Ascending aorta (tissue), 2 donors: ENCODE measurements around the gene EIF1AX. TPM values are rescaled to one million over a fixed set of nuclear protein-coding genes. Genes with fewer than 3 reads are reported as not detected.

Source experiments
- DNase-seq, 2 donors: peaks; one replicate each; pipeline ENCODE4 v3.0.0-alpha.2; 2019; ENCODE audit warnings: low spot score in 2 of 2
- H3K27ac ChIP-seq, 2 donors: fragments of 200-600 bp; sonication (generic); one replicate each; pipeline ENCODE4 v1.5.1; 2016 to 2017; ENCODE audit warnings: mild to moderate bottlenecking in 1 of 2
- H3K27me3 ChIP-seq: fragments of 200-600 bp; sonication (generic); one replicate; pipeline ENCODE4 v1.5.1; 2017
- H3K36me3 ChIP-seq, 2 donors: fragments of 200-600 bp; sonication (generic); one replicate each; pipeline ENCODE4 v1.5.1; 2016
- H3K4me1 ChIP-seq, 2 donors: fragments of 200-600 bp; sonication (generic); one replicate each; pipeline ENCODE4 v1.5.1; 2016 to 2017; ENCODE audit warnings: mild to moderate bottlenecking in 1 of 2
- H3K4me3 ChIP-seq, 2 donors: fragments of 200-600 bp; sonication (generic); one replicate each; pipeline ENCODE4 v1.5.1; 2016 to 2017; ENCODE audit warnings: mild to moderate bottlenecking in 1 of 2
- H3K9me3 ChIP-seq, 2 donors: fragments of 200-600 bp; sonication (generic); one replicate each; pipeline ENCODE4 v1.5.1; 2016
- CTCF ChIP-seq, 3 experiments: fragments of 200-600 bp in 2 of 3; fragments of 450-650 bp in 1 of 3; sonication (generic) in 2 of 3; IDR thresholded peaks; one replicate each; pipeline ENCODE4 v1.5.1; 2016 to 2019; ENCODE audit warnings: antibody characterized with exemption in 3 of 3, mild to moderate bottlenecking in 1 of 3, moderate library complexity in 1 of 3
- intact Hi-C: fragments of 100-400 bp; cut with DNase I; formaldehyde crosslinking; loops from one replicate; pipeline ENCODE4 v1.15.1; 2023
- total RNA-seq: library from RNA; depleted of rRNA; stranded (reverse); fragments of >200 nt; gene quantifications from one replicate; pipeline ENCODE4 v1.1.0, GENCODE V29; 2016

The EIF1AX gene
- total RNA-seq = 29.3 TPM

DNA sequence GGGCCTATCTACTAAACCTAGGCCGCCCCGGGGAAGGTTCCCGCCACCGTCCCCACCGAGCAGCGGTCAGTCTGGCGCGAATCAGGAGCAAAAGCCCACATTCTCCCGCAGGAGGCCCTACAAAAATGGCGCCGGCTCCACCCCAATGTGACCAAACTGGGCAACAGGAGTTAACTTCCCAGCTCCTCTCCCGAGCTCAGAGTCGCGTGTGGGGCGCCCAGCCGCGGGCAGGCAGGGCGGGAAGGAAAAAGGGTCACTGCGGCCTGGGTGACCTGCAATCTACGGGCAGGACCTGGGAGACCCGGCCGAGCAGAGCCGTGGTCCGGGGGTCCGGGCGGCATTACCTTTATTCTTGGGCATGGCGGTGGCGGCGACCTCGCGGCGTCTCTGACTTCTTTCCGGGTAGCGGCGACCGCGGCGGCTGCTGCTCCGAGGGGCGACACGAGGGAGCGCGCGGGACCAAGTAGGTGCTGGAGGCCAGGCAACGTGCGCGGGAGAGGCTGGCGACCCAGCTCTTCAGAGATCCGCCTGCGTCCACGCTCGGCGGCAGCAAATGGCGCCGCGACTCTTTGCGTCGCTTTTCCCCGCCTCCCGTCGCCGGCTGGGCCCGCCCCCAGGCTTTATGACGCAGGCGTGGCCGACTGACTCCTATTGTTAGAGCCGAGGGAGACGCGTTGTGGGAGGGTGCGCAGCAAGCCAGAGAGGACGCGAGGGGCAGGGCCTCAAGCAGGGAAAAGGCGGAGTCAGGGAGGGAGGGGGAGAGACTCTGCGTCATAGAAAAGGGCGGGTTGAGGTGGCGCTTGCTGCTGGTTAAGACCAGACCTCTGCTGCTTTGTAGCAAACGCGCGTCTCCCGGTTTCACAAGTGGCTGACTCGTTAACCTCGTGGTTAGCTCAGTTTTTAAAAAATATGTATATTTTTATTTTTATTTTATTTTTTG lies at the start of gene EIF1AX:
TSS of gene EIF1AX (minus strand) at position 558 of the 940 bp plus-strand sequence. CDS start at position 360, 198 bp downstream.
- H3K27me3 ChIP-seq = no peaks in the 10 kb centered on the region
- peak in 1 of 3 experiments; percentile 9 for TF ChIP-seq CTCF (IDR thresholded peaks at IDR 0.05)
- H3K27ac ChIP-seq = peak within 1 kb of the TSS; percentile 92 to 95
- no peaks in the 10 kb centered on the region for H3K9me3 ChIP-seq
- H3K4me1 ChIP-seq = peaks cover 0 to 11% of the 10 kb centered on the region in 2 donors
- DNase-seq = peak; percentile 99 to 100
- intact Hi-C loops = loop anchor here (10.0 kb wide), 1 partner anchor 147 kb away; the partner anchor contains the start of gene BCLAF3
- H3K4me3 ChIP-seq = peak within 1 kb of the TSS; percentile 92 to 98
- peaks cover 15% of the 10 kb centered on the region in 2 donors for H3K36me3 ChIP-seq

DNA sequence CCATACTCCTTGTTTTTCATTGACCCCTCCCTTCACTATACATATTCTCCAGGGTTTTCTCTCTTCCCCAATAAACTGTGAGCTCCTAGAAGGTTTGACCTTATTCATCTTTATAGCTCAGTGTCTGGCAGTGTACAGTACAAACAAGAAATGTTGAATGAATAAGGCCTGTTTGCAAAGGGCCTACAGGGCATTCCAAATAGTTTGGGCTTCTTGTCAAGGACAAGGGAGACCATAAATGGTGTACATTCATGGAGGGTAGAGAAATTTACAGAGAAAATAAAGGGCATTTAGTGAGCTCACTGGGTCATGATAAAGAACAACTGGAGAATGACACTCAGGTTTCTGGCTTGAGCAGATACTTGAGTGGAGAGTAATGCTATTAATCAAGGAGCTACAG lies 47.5 kb upstream of the EIF1AX start:
- DNase-seq = no peak
- intact Hi-C loops = no loop called here
- no peaks in the 10 kb centered on the region for H3K9me3 ChIP-seq
- no peak overlapping the region for H3K4me3 ChIP-seq
- TF ChIP-seq CTCF (IDR thresholded peaks at IDR 0.05) = no peak
- H3K4me1 ChIP-seq = no peaks in the 10 kb centered on the region
- H3K36me3 ChIP-seq = peaks cover 0 to 25% of the 10 kb centered on the region in 2 donors
- H3K27ac ChIP-seq = no peak overlapping the region
- no peaks in the 10 kb centered on the region for H3K27me3 ChIP-seq

GRCh38 chrX:20181598-20182329 lies 40.1 kb upstream of the EIF1AX start:
- TF ChIP-seq CTCF (IDR thresholded peaks at IDR 0.05) = no peak
- no peaks in the 10 kb centered on the region for H3K9me3 ChIP-seq

GRCh38 chrX:20177093-20177492 lies 35.5 kb upstream of the EIF1AX start:
- no peak overlapping the region for H3K4me3 ChIP-seq
- no peak overlapping the region for H3K27ac ChIP-seq
- H3K9me3 ChIP-seq = no peaks in the 10 kb centered on the region
- H3K27me3 ChIP-seq = no peaks in the 10 kb centered on the region
- peaks cover 15 to 19% of the 10 kb centered on the region in 2 donors for H3K36me3 ChIP-seq
- intact Hi-C loops = no loop called here
- no peak for DNase-seq
- H3K4me1 ChIP-seq = no peaks in the 10 kb centered on the region
- no peak for TF ChIP-seq CTCF (IDR thresholded peaks at IDR 0.05)

More at GRCh38 chrX:20181598-20182329, 40.1 kb upstream of the EIF1AX start:
- no peak for DNase-seq
- H3K4me3 ChIP-seq = no peak overlapping the region
- H3K4me1 ChIP-seq = no peaks in the 10 kb centered on the region
- peaks cover 0 to 17% of the 10 kb centered on the region in 2 donors for H3K36me3 ChIP-seq
- intact Hi-C loops = no loop called here
- H3K27me3 ChIP-seq = no peaks in the 10 kb centered on the region
- no peak overlapping the region for H3K27ac ChIP-seq

GRCh38 chrX:20173856-20174255 lies 32.2 kb upstream of the EIF1AX start:
- no peaks in the 10 kb centered on the region for H3K9me3 ChIP-seq
- TF ChIP-seq CTCF (IDR thresholded peaks at IDR 0.05) = no peak
- no peaks in the 10 kb centered on the region for H3K4me1 ChIP-seq
- DNase-seq = no peak
- no peaks in the 10 kb centered on the region for H3K27me3 ChIP-seq
- H3K4me3 ChIP-seq = no peak overlapping the region
- intact Hi-C loops = no loop called here
- H3K27ac ChIP-seq = no peak overlapping the region
- peaks cover 15 to 22% of the 10 kb centered on the region in 2 donors for H3K36me3 ChIP-seq
